ENCODE data around the gene ABCA4.

- TF ChIP-seq TAF1 (IDR thresholded peaks at IDR 0.05; ENCODE audit: borderline replicate concordance, low read depth, low read length) (no peak), POLR2A (IDR thresholded peaks at IDR 0.05; ENCODE audit: low read depth, low read length) (no peak), POLR2AphosphoS5 (IDR thresholded peaks at IDR 0.05; ENCODE audit: low read depth, low read length) (no peak)
These were observed 75.4 kb downstream of the ABCA4 start for GRCh38 chr1:94045465-94046056.
